ENCODE results near the gene REC8. TPM values are rescaled to one million over a fixed set of nuclear protein-coding genes. Genes with fewer than 3 reads are reported as not detected.
A peak's percentile ranks its signal among the peaks of the same experiment; 100 is the strongest.

REC8 gene
- total RNA-seq, 6 experiments from 2014 or later, result 1.6 to 7.4 (median 3.4) TPM

DNA sequence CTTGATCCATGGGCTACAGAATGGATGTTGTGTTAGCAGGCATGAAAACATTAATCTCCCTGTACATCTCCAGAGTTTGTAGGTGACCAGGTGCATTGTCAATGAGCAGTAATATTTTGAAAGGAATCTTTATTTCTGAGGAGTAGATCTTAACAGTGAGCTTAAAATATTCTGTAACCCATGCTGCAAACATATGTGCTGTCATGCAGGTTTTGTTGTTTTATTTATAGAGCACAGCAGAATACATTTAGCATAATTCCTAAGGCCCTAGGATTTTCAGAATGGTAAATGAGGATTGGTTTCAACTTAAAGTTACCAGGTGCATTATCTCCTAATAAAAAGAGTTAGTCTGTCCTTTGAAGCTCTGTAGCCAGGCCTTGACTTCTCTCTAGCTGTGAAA lies 44.9 kb upstream of the REC8 start:
- DNase-seq, result no peak
- Histone ChIP-seq H3K27me3 (no peaks in the 10 kb centered on the region), H3K4me3 (no peak overlapping the region), H3K27ac (no peak overlapping the region), H3K9me3 (no peaks in the 10 kb centered on the region), H3K36me3 (peaks cover 0 to 24% (median 6%) of the 10 kb centered on the region in 4 donors), H3K4me1 (peaks cover 0 to 24% (median 10%) of the 10 kb centered on the region in 4 donors)
- no peak for ATAC-seq
- intact Hi-C loops (cut with DNase I), result no loop called here
- TF ChIP-seq, protein P1, sequence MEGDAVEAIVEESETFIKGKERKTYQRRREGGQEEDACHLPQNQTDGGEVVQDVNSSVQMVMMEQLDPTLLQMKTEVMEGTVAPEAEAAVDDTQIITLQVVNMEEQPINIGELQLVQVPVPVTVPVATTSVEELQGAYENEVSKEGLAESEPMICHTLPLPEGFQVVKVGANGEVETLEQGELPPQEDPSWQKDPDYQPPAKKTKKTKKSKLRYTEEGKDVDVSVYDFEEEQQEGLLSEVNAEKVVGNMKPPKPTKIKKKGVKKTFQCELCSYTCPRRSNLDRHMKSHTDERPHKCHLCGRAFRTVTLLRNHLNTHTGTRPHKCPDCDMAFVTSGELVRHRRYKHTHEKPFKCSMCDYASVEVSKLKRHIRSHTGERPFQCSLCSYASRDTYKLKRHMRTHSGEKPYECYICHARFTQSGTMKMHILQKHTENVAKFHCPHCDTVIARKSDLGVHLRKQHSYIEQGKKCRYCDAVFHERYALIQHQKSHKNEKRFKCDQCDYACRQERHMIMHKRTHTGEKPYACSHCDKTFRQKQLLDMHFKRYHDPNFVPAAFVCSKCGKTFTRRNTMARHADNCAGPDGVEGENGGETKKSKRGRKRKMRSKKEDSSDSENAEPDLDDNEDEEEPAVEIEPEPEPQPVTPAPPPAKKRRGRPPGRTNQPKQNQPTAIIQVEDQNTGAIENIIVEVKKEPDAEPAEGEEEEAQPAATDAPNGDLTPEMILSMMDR (IDR thresholded peaks at IDR 0.05), result no peak
- no peak for TF ChIP-seq POLR2A (IDR thresholded peaks at IDR 0.05)

DNA sequence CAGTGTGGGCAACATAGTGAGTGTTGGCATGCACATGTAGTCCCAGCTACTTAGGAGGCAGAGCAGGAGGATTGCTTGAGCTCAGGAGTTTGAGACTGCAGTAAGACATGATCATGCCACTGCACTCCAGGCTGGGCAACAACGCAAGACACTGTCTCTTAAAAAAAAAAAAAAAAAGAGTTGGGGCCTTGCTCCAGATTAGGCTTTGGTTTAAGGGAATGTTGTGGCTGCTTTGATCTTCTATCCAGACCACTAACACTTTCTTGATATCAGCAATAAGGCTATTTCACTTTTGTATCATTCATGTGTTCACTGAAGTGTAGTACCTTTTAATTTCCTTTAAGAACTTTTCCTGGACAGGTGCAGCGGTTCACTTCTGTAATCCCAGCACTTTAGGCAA lies 44.2 kb upstream of the REC8 start:
- no peaks in the 10 kb centered on the region for H3K9me3 ChIP-seq
- DNase-seq (no peak), ATAC-seq (no peak)
- TF ChIP-seq, protein P1 (IDR thresholded peaks at IDR 0.05), result no peak
- no peak for TF ChIP-seq POLR2A (IDR thresholded peaks at IDR 0.05)
- peaks cover 0 to 17% (median 4%) of the 10 kb centered on the region in 4 donors for H3K36me3 ChIP-seq
- WGBS (ENCODE audit: insufficient coverage, low coverage, low lambda C conversion rate, missing lambda C conversion rate), result 94% methylated on average over 2 of the region's 2 CpGs
- intact Hi-C loops (cut with DNase I), result no loop called here
- H3K4me3 ChIP-seq, result no peak overlapping the region
- no peak overlapping the region for H3K27ac ChIP-seq
- peaks cover 0 to 31% (median 14%) of the 10 kb centered on the region in 4 donors for H3K4me1 ChIP-seq
- H3K27me3 ChIP-seq, result no peaks in the 10 kb centered on the region

DNA sequence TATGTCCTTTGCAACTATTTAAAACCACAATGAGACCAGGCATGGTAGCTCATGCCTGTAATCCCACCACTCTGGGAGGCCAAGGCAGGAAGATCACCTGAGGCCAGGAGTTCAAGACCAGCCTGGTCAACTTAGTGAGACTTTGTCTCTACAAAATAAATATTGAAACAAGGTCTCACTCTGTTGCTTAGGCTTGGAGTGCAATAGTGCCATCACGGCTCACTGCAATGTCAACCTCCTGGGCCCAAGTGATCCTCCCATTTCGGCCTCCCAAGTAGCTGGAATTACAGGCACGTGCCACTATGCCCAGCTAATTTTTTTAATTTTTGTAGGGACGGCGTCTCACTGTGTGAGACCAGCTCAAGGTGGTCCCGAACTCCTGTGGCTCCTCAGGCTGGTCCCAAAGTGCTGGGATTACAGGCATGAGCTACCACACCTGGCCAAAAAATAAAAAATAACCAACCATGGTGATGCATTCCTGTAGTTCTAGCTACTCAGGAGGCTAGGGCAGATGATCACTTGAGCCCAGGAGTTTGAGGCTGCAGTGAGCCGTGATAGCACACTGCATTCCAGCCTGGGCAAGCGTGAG lies 42.4 kb upstream of the REC8 start:
- TF ChIP-seq POLR2A (IDR thresholded peaks at IDR 0.05), result no peak
- DNase-seq, result no peak
- Histone ChIP-seq H3K36me3 (no peaks in the 10 kb centered on the region), H3K4me3 (no peak overlapping the region), H3K4me1 (peaks cover 0 to 31% (median 15%) of the 10 kb centered on the region in 4 donors), H3K27me3 (no peaks in the 10 kb centered on the region), H3K9me3 (no peaks in the 10 kb centered on the region), H3K27ac (no peak overlapping the region)
- WGBS (ENCODE audit: insufficient coverage, low coverage, low lambda C conversion rate, missing lambda C conversion rate), result 98% methylated on average over 5 of the region's 8 CpGs
- intact Hi-C loops (cut with DNase I), result no loop called here
- ATAC-seq, result no peak

DNA sequence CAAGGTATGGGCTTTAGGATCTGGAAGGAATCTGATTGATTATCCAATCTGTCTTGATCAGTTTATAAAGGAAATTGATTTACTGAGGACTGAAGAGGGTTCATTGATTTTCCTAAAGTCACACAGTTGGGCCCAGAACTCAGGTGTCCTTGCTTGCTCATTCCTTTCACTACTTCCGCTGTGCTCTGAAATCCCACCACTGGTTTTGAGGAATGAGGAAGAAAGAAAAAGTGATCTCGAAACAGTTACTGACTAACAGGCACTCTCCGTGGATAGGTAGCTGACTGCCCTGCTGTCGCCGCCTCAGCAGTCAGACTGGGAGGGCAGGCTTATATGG lies 41.5 kb upstream of the REC8 start, which contains the start of gene FITM1:
Gene FITM1 (plus strand): TSS at position 280 of the 337 bp plus-strand sequence. CDS start 905 bp downstream, outside the sequence.
- H3K36me3 ChIP-seq, result no peaks in the 10 kb centered on the region
- WGBS (ENCODE audit: insufficient coverage, low coverage, low lambda C conversion rate, missing lambda C conversion rate), result 66% methylated on average over 4 of the region's 5 CpGs
- peak within 1 kb of the TSS in 1 of 3 donors; percentile 18 for H3K4me3 ChIP-seq
- peak within 1 kb of the TSS; percentile 61 to 86 (median 81) for H3K27ac ChIP-seq
- no peaks in the 10 kb centered on the region for H3K27me3 ChIP-seq
- DNase-seq (no peak), ATAC-seq (no peak)
- peaks cover 0 to 34% (median 15%) of the 10 kb centered on the region in 4 donors for H3K4me1 ChIP-seq
- intact Hi-C loops (cut with DNase I), result no loop called here
- no peak for TF ChIP-seq POLR2A (IDR thresholded peaks at IDR 0.05)
- TF ChIP-seq, protein P1 (IDR thresholded peaks at IDR 0.05), result no peak
- no peaks in the 10 kb centered on the region for H3K9me3 ChIP-seq

DNA sequence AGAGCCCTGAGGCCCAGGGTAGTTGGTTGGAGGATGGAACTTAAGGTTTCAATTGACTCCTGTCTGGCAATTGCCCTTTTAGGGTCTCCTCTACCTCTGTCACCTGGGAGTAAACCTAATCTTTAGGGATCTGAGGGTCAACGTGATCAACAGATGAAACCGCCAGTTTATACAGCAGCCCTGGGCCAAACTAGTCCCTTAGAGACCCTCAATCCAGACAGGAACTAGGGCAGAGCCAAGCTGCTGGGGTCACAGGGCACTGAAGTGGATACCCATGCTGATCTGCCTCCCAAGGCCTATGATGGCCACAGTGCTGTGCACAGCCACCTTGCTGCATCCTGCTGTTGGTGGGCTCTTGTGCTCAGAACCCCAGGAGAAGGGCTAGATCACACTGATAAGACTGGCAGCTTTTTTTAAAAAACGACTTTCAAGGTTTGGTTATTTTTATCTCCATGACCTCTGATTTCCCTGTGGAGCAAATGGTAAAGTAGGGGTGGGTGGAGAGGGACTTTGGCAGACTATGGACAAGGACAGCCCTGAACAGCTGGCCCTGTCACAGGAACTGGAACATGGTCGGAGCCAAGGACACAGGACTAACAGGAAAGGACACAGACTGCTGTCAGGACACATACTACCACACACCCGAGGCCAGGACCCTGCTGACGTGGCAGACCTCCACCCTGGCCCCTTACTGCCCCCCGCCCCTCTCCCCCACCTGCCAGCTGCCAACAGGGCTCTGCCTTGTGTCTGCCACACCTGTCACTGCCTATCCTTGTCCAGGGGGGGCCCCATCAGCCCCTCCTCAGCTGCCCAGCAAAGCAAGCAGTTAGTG lies 40.9 kb upstream of the REC8 start:
- peak; percentile 60 to 74 (median 70) for ATAC-seq
- 11% methylated on average over 2 of the region's 7 CpGs for WGBS (ENCODE audit: insufficient coverage, low coverage, low lambda C conversion rate, missing lambda C conversion rate)
- H3K27ac ChIP-seq, result peak overlapping the region; percentile 61 to 86 (median 81)

More for the DNA sequence above, 40.9 kb upstream of the REC8 start:
- Histone ChIP-seq H3K4me1 (peaks cover 0 to 35% (median 15%) of the 10 kb centered on the region in 4 donors), H3K9me3 (no peaks in the 10 kb centered on the region), H3K4me3 (peak overlapping the region in 1 of 3 donors; percentile 18), H3K27me3 (no peaks in the 10 kb centered on the region), H3K36me3 (no peaks in the 10 kb centered on the region)
- TF ChIP-seq, protein P1 (IDR thresholded peaks at IDR 0.05), result no peak
- peak; percentile 30 for TF ChIP-seq POLR2A (IDR thresholded peaks at IDR 0.05)
- intact Hi-C loops (cut with DNase I), result no loop called here
- DNase-seq, result peak; percentile 55 to 91 (median 78)
